B cell (primary cell): ENCODE results near the gene SMURF2. TPM values are rescaled to one million over a fixed set of nuclear protein-coding genes. Genes with fewer than 3 reads are reported as not detected.

Experiments used
- ATAC-seq: fragments of 200-7000 bp; cut with Tn5 transposase; one replicate; pipeline ENCODE4 v1.10.0; 2021; ENCODE audit warnings: low read depth, mild to moderate bottlenecking, moderate number of reproducible peaks, moderate library complexity
- CTCF ChIA-PET: fragments of 350-600 bp; sonication (Branson Sonifier 250); formaldehyde crosslinking; loops from one replicate; lab custom pipeline; 2021; ENCODE audit warnings: antibody characterized with exemption, inconsistent platforms; lab: Charles Lee
- POLR2A ChIA-PET: fragments of 350-600 bp; sonication (Branson Sonifier 250); formaldehyde crosslinking; loops from one replicate; lab custom pipeline; 2021; ENCODE audit warnings: antibody characterized with exemption; lab: Charles Lee
- DNase-seq: peaks from one replicate; pipeline ENCODE4 v3.0.0; 2013
- H2AFZ ChIP-seq: 2 replicates; pipeline ENCODE4 v1.6.1; 2012; ENCODE audit warnings: mild to moderate bottlenecking, low read depth, low read length; ENCODE audit not compliant: insufficient read depth, poor library complexity, severe bottlenecking
- H3K27ac ChIP-seq, 2 donors: 1 replicate in 1 of 2; 2 replicates in 1 of 2; pipeline ENCODE4 v1.5.1; 2012 to 2013; ENCODE audit warnings: low read length in 2 of 2, mild to moderate bottlenecking in 2 of 2, moderate library complexity in 1 of 2
- H3K27me3 ChIP-seq, 4 experiments: fragments of 200-600 bp in 1 of 4; sonication (generic) in 1 of 4; replicated peaks in 1 of 4; 1 replicate in 2 of 4; 2 replicates in 2 of 4; pipeline versions ENCODE4 v1.6.1 to v1.7.0; 2013 to 2016; ENCODE audit warnings: low read length in 3 of 4, mild to moderate bottlenecking in 2 of 4, mixed read lengths in 1 of 4, moderate library complexity in 1 of 4; ENCODE audit not compliant: insufficient read depth in 4 of 4, control insufficient read depth in 3 of 4; ENCODE audit errors: control extremely low read depth in 1 of 4
- H3K36me3 ChIP-seq, 2 experiments: replicated peaks in 1 of 2; 1 replicate in 1 of 2; 2 replicates in 1 of 2; pipeline versions ENCODE4 v1.6.1 to v1.7.1; 2013; ENCODE audit warnings: low read length in 1 of 2; ENCODE audit not compliant: insufficient read depth in 2 of 2, control insufficient read depth in 1 of 2; ENCODE audit errors: control extremely low read depth in 1 of 2, extremely low read depth in 1 of 2
- H3K4me1 ChIP-seq, 2 donors: fragments of 200-600 bp in 1 of 2; sonication (generic) in 1 of 2; 1 replicate in 1 of 2; 2 replicates in 1 of 2; pipeline versions ENCODE4 v1.5.1 to v1.6.1; 2013 to 2017; ENCODE audit warnings: low read length in 2 of 2; ENCODE audit not compliant: control insufficient read depth in 2 of 2, insufficient read depth in 2 of 2
- H3K4me2 ChIP-seq: replicated peaks from 2 replicates; pipeline ENCODE3; 2012; ENCODE audit warnings: mild to moderate bottlenecking, low read depth, low read length; ENCODE audit not compliant: poor library complexity, severe bottlenecking
- H3K4me3 ChIP-seq, 5 experiments: fragments of 200-600 bp in 1 of 5; sonication (generic) in 1 of 5; 1 replicate in 3 of 5; 2 replicates in 2 of 5; pipeline versions ENCODE4 v1.5.1 to v1.7.0; 2011 to 2016; ENCODE audit warnings: low read length in 4 of 5, mild to moderate bottlenecking in 4 of 5, low read depth in 2 of 5, control low read depth in 1 of 5, moderate library complexity in 1 of 5; ENCODE audit not compliant: insufficient read depth in 1 of 5; ENCODE audit errors: control extremely low read depth in 1 of 5, extremely low read depth in 1 of 5
- H3K79me2 ChIP-seq: fragments of 200-600 bp; sonication (generic); one replicate; pipeline ENCODE4 v1.6.0; 2016; ENCODE audit warnings: low read length; ENCODE audit not compliant: control insufficient read depth, insufficient read depth
- H3K9ac ChIP-seq: fragments of 200-600 bp; sonication (generic); 2 replicates; pipeline ENCODE4 v1.6.1; 2017; ENCODE audit warnings: mild to moderate bottlenecking, low read length, moderate library complexity
- H3K9me3 ChIP-seq, 3 donors: one replicate each; pipeline versions ENCODE4 v1.6.1 to v1.7.1; 2013; ENCODE audit warnings: low read length in 2 of 3; ENCODE audit not compliant: control insufficient read depth in 2 of 3, insufficient read depth in 1 of 3; ENCODE audit errors: control extremely low read depth in 1 of 3
- H4K20me1 ChIP-seq: 2 replicates; pipeline ENCODE4 v1.6.0; 2012; ENCODE audit warnings: mild to moderate bottlenecking, low read length; ENCODE audit not compliant: insufficient read depth, control insufficient read depth, poor library complexity, severe bottlenecking
- H3K27ac Mint-ChIP-seq: one replicate; pipeline ENCODE4 v1.8.0; 2021; ENCODE audit warnings: mixed read lengths
- H3K27me3 Mint-ChIP-seq: one replicate; pipeline ENCODE4 v1.8.0; 2021; ENCODE audit warnings: mixed read lengths
- H3K4me1 Mint-ChIP-seq: one replicate; pipeline ENCODE4 v1.8.0; 2021; ENCODE audit warnings: mixed read lengths
- H3K4me3 Mint-ChIP-seq: one replicate; pipeline ENCODE4 v1.8.0; 2021; ENCODE audit warnings: mixed read lengths
- H3K9me3 Mint-ChIP-seq: one replicate; pipeline ENCODE4 v1.8.0; 2022; ENCODE audit warnings: mixed read lengths; ENCODE audit not compliant: insufficient read depth
- EZH2 ChIP-seq: IDR thresholded peaks from 2 replicates; pipeline ENCODE4 v1.6.1; 2012; ENCODE audit warnings: borderline replicate concordance, low read depth, mild to moderate bottlenecking, moderate library complexity, low read length; ENCODE audit not compliant: insufficient read depth, poor library complexity, severe bottlenecking
- WGBS: methylation state at CpG from one replicate; pipeline ENCODE4 v1.1.5; 2013; ENCODE audit warnings: missing lambda C conversion rate; ENCODE audit not compliant: insufficient coverage; 5-methylcytosine and 5-hydroxymethylcytosine counted together
- intact Hi-C: fragments of 100-400 bp; cut with micrococcal nuclease; formaldehyde crosslinking; loops from one replicate; pipeline ENCODE4 v1.10.0; 2022
- polyA plus RNA-seq: library from polyadenylated mRNA; depleted of rRNA; stranded (reverse); fragments of >200 nt; gene quantifications from 2 replicates; pipeline ENCODE4 v1.2.3, GENCODE V29; 2012
- total RNA-seq, 2 donors: library from RNA; stranded (reverse); fragments of 120-200 nt in 1 of 2; gene quantifications; 1 replicate in 1 of 2; 2 replicates in 1 of 2; pipeline versions ENCODE4 v1.2.3 to v1.2.4, GENCODE V29; 2013 to 2022
- TF ChIP-seq, protein P1 (sequence below): fragments of 200-600 bp; IDR thresholded peaks from one replicate; pipeline ENCODE4 v1.8.0; 2022; ENCODE audit warnings: antibody characterized with exemption, mild to moderate bottlenecking

The SMURF2 gene
- total and polyA plus RNA-seq, 2 donors (not counting 1 experiment from before 2014, with no cell fraction given): 9.2 to 32.8 TPM

DNA sequence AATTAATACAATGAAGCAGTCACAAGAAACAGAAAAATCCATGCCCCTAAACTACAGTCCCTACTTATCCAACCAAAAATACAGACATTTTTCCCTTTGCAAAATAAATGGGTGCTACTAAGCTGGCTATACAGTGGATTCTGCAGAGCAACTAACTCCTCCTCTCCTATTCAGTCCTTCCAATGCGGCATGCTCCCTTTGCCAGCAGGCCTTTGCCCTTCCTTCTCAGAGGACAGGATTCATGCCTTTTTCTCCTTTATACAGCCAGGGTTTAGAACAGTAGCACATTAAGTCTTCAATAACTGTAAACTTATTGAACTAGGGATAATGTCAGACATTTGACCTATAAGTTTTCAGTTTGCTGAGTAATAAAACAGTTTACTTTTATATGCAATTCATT is 70.2 kb downstream of the SMURF2 start:
- Histone ChIP-seq H2AFZ (no peak overlapping the region), H3K4me1 (no peaks in the 10 kb centered on the region), H3K9ac (no peak overlapping the region), H3K9me3 (no peaks in the 10 kb centered on the region), H3K27ac (no peak overlapping the region), H3K79me2 (peaks cover 20% of the 10 kb centered on the region), H3K4me2 (no peak overlapping the region), H3K36me3 (peaks cover 1 to 30% of the 10 kb centered on the region in 2 experiments), H3K27me3 (no peaks in the 10 kb centered on the region), H3K4me3 (no peak overlapping the region), H4K20me1 (peaks cover 5% of the 10 kb centered on the region)
- Mint-ChIP-seq H3K9me3 (no peaks in the 10 kb centered on the region), H3K4me3 (no peak overlapping the region), H3K27ac (no peak overlapping the region), H3K27me3 (no peaks in the 10 kb centered on the region), H3K4me1 (no peaks in the 10 kb centered on the region)
- POLR2A ChIA-PET: no interaction called here
- no peak for TF ChIP-seq EZH2
- TF ChIP-seq, protein P1, sequence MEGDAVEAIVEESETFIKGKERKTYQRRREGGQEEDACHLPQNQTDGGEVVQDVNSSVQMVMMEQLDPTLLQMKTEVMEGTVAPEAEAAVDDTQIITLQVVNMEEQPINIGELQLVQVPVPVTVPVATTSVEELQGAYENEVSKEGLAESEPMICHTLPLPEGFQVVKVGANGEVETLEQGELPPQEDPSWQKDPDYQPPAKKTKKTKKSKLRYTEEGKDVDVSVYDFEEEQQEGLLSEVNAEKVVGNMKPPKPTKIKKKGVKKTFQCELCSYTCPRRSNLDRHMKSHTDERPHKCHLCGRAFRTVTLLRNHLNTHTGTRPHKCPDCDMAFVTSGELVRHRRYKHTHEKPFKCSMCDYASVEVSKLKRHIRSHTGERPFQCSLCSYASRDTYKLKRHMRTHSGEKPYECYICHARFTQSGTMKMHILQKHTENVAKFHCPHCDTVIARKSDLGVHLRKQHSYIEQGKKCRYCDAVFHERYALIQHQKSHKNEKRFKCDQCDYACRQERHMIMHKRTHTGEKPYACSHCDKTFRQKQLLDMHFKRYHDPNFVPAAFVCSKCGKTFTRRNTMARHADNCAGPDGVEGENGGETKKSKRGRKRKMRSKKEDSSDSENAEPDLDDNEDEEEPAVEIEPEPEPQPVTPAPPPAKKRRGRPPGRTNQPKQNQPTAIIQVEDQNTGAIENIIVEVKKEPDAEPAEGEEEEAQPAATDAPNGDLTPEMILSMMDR: no peak
- intact Hi-C loops: no loop called here
- ATAC-seq (no peak), DNase-seq (no peak)
- no CpG with 5 or more reads among the region's 1 CpG for WGBS
- CTCF ChIA-PET: no interaction called here

DNA sequence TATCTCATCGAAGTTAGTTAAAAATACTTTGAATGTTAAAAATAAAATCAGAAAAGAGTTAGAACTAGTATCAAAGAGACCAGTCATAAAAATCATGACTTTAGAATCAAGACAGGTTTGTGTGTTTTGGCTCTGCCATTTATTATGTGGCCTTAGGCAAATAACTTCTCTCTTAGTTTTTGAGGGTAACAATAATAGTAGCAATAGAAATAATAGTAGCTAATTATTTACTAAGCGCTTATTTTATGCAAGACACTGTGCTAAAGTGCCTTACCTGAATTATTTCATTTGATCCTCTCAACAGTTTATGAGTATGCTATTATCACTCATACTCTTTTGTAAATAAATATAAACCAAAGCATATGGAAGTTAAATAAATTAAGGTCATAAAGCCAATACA is 77.0 kb downstream of the SMURF2 start:
- H3K9me3 ChIP-seq: no peaks in the 10 kb centered on the region
- POLR2A ChIA-PET: no interaction called here
- no peak overlapping the region for H3K27ac ChIP-seq
- no peaks in the 10 kb centered on the region for H3K9me3 Mint-ChIP-seq
- no peaks in the 10 kb centered on the region for H3K27me3 Mint-ChIP-seq
- H3K36me3 ChIP-seq: peaks cover 5 to 41% of the 10 kb centered on the region in 2 experiments
- no CpG with 5 or more reads among the region's 2 CpGs for WGBS
- no peak overlapping the region for H3K4me3 Mint-ChIP-seq
- ATAC-seq (no peak), DNase-seq (no peak)
- no peak overlapping the region for H3K27ac Mint-ChIP-seq
- no peak overlapping the region for H3K4me2 ChIP-seq
- no peaks in the 10 kb centered on the region for H3K4me1 ChIP-seq
- H3K4me1 Mint-ChIP-seq: no peaks in the 10 kb centered on the region
- no peaks in the 10 kb centered on the region for H4K20me1 ChIP-seq
- no peaks in the 10 kb centered on the region for H3K27me3 ChIP-seq
- no peak overlapping the region for H3K4me3 ChIP-seq
- H3K9ac ChIP-seq: no peak overlapping the region
- TF ChIP-seq EZH2: no peak
- TF ChIP-seq, protein P1: no peak
- no peaks in the 10 kb centered on the region for H3K79me2 ChIP-seq
- CTCF ChIA-PET: no interaction called here
- H2AFZ ChIP-seq: no peak overlapping the region
- intact Hi-C loops: no loop called here
